Measurements from ENCODE around the gene FAM50A. TPM values are rescaled to one million over a fixed set of nuclear protein-coding genes. Genes with fewer than 3 reads are reported as not detected.
"Not testable (repeated sequence)": the region's sequence is repeated elsewhere in the genome, so short reads cannot be mapped to it uniquely, and the experiment has no call there.

The FAM50A gene
- polyA plus RNA-seq (68.3 and 90.4 TPM in 2 replicates), polyA minus RNA-seq (23.6 and 28.1 TPM in 2 replicates)

- TF ChIP-seq POLR2AphosphoS5 (IDR thresholded peaks at IDR 0.05) (peak; percentile 43), EZH2 (IDR thresholded peaks at IDR 0.05; ENCODE audit: borderline replicate concordance, insufficient read depth, low read length, poor library complexity, severe bottlenecking) (no peak), EP300 (conservative IDR thresholded peaks at IDR 0.05; ENCODE audit: poor library complexity, severe bottlenecking) (no peak), SMC3 (conservative IDR thresholded peaks at IDR 0.05; ENCODE audit: poor library complexity) (peak; percentile 31), REST (IDR thresholded peaks at IDR 0.05; ENCODE audit: borderline replicate concordance) (no peak), MXI1 (conservative IDR thresholded peaks at IDR 0.05; ENCODE audit: poor library complexity, severe bottlenecking) (peak; percentile 66)
- peak within 1 kb of the TSS; percentile 71 for H3K4me3 ChIP-seq (ENCODE audit: low read length)
- H3F3A ChIP-seq (ENCODE audit: insufficient read depth, low read length, poor library complexity, severe bottlenecking): no peaks in the 10 kb centered on the region
- no peaks in the 10 kb centered on the region for H4K20me1 ChIP-seq (ENCODE audit: insufficient read depth)
- H3K27ac ChIP-seq (ENCODE audit: low read length): peak within 1 kb of the TSS; percentile 77
- H3K9me3 ChIP-seq (ENCODE audit: low read length): no peaks in the 10 kb centered on the region
- peak within 1 kb of the TSS; percentile 73 for H3K9ac ChIP-seq (ENCODE audit: low read length)
- H3K36me3 ChIP-seq (ENCODE audit: insufficient read depth, low read length): no peaks in the 10 kb centered on the region
- H3K4me2 ChIP-seq (ENCODE audit: low read length): peak within 1 kb of the TSS; percentile 6
- peaks cover 6% of the 10 kb centered on the region for H3K79me2 ChIP-seq (replicated peaks; ENCODE audit: insufficient read depth, low read length)
- H3K9me2 ChIP-seq (ENCODE audit: insufficient read depth, low read length): no peaks in the 10 kb centered on the region
- no peak within 1 kb of the TSS for H2AFZ ChIP-seq (ENCODE audit: low read depth, low read length)
- no peaks in the 10 kb centered on the region for H3K27me3 ChIP-seq (ENCODE audit: insufficient read depth, low read depth, low read length)
Measured at GRCh38 chrX:154443992-154444754, at the start of gene FAM50A. Gene FAM50A (plus strand): TSS chrX:154444141. CDS start chrX:154444236, 95 bp downstream.

- H3K27me3 ChIP-seq (ENCODE audit: insufficient read depth, low read depth, low read length); H3F3A ChIP-seq (ENCODE audit: insufficient read depth, low read length, poor library complexity, severe bottlenecking); H3K36me3 ChIP-seq (ENCODE audit: insufficient read depth, low read length); H3K9ac ChIP-seq (ENCODE audit: low read length); H3K9me2 ChIP-seq (ENCODE audit: insufficient read depth, low read length); H2AFZ ChIP-seq (ENCODE audit: low read depth, low read length); H3K27ac ChIP-seq (ENCODE audit: low read length); H3K4me3 ChIP-seq (ENCODE audit: low read length); H3K9me3 ChIP-seq (ENCODE audit: low read length); H3K79me2 ChIP-seq (replicated peaks; ENCODE audit: insufficient read depth, low read length); H4K20me1 ChIP-seq (ENCODE audit: insufficient read depth); H3K4me2 ChIP-seq (ENCODE audit: low read length): not testable (repeated sequence)
Measured at GRCh38 chrX:154396363-154396762, 47.6 kb upstream of the FAM50A start.

GRCh38 chrX:154396973-154397887, 46.7 kb upstream of the FAM50A start:
- Histone ChIP-seq H3F3A (ENCODE audit: insufficient read depth, low read length, poor library complexity, severe bottlenecking) (no peaks in the 10 kb centered on the region), H3K4me3 (ENCODE audit: low read length) (peak overlapping the region; percentile 81), H3K79me2 (replicated peaks; ENCODE audit: insufficient read depth, low read length) (peaks cover 4% of the 10 kb centered on the region), H3K4me2 (ENCODE audit: low read length) (peak overlapping the region; percentile 30), H3K9ac (ENCODE audit: low read length) (peak overlapping the region; percentile 97), H2AFZ (ENCODE audit: low read depth, low read length) (no peak overlapping the region), H3K27me3 (ENCODE audit: insufficient read depth, low read depth, low read length) (no peaks in the 10 kb centered on the region), H3K36me3 (ENCODE audit: insufficient read depth, low read length) (no peaks in the 10 kb centered on the region), H3K9me2 (ENCODE audit: insufficient read depth, low read length) (no peaks in the 10 kb centered on the region), H3K27ac (ENCODE audit: low read length) (peak overlapping the region; percentile 95), H3K9me3 (ENCODE audit: low read length) (no peaks in the 10 kb centered on the region), H4K20me1 (ENCODE audit: insufficient read depth) (peaks cover 5% of the 10 kb centered on the region)
- TF ChIP-seq SMC3 (conservative IDR thresholded peaks at IDR 0.05; ENCODE audit: poor library complexity) (no peak), RAD21 (conservative IDR thresholded peaks at IDR 0.05) (no peak), CTCF (IDR thresholded peaks at IDR 0.05; ENCODE audit: poor library complexity, severe bottlenecking) (no peak), TAF1 (IDR thresholded peaks at IDR 0.05; ENCODE audit: low read depth) (no peak), POLR2AphosphoS5 (IDR thresholded peaks at IDR 0.05) (no peak), EZH2 (IDR thresholded peaks at IDR 0.05; ENCODE audit: borderline replicate concordance, insufficient read depth, low read length, poor library complexity, severe bottlenecking) (no peak), MXI1 (conservative IDR thresholded peaks at IDR 0.05; ENCODE audit: poor library complexity, severe bottlenecking) (no peak), EP300 (conservative IDR thresholded peaks at IDR 0.05; ENCODE audit: poor library complexity, severe bottlenecking) (no peak)
